MM.1S (cell line): ENCODE measurements around the gene NOXA1.

Experiments used
- CTCF ChIP-seq: fragments of 300-600 bp; sonication (generic); IDR thresholded peaks from 2 replicates; pipeline ENCODE4 v1.5.1; 2016; ENCODE audit warnings: antibody characterized with exemption, low read length, mixed read lengths
- EZH2 ChIP-seq: fragments of 300-600 bp; sonication (generic); optimal IDR thresholded peaks from 2 replicates; pipeline ENCODE3; 2017; ENCODE audit warnings: low read depth, mild to moderate bottlenecking, antibody characterized with exemption, low read length, mixed read lengths

DNA sequence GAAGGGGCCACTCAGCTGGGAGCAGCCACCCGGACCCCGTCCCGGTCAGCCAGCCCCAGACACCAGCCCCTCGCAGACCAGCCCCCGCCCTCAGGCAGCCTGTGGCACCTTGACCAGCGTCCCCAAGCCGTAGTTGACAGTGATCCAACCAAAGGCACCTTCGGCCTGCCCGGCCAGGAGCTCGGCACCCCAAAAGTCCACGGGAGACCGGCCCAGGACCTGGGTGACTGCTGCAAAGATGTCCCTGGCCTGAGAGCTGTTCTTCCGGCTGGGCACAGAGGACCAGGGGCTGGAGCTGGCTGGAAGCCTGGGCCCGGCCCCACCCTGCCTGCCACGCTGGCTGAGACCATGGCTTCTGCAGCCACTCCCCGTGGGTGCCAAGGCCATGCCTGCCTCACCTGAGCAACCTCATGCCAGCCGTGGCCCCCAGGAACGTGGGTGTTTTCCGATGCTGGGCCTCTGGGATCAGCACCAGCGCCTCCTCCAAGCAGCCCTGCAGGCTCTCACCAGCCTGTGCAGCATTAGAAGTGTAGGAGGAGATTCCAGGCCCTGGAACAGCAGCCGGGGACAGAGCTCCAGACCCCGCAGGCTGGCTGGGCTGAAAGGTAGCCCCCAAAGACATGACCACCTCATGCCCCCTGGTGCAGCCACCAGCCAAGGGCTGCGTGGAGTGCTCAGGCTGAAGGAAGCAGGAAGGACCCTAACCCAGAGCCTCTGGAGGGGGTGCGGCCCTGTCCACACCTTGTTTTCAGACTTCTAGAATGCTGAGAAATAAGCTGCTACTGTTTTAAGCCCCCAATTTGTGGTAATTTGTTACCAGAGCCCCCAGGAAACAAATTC is 13.8 kb downstream of the NOXA1 start:
- TF ChIP-seq CTCF (no peak), EZH2 (no peak)
